Endothelial cell of umbilical vein (primary cell): ENCODE results near the gene SRGAP1. TPM values are rescaled to one million over a fixed set of nuclear protein-coding genes. Genes with fewer than 3 reads are reported as not detected.

Source experiments
- BruUV-seq: library from RNA; stranded (reverse); fragments of 400-500 nt; replicated peaks from 2 replicates; lab custom pipeline; 2021; lab: Mats Ljungman, UMichigan
- CTCF ChIA-PET: fragments of 300-600, 350-600 bp; sonication (Branson Sonifier 250); formaldehyde crosslinking; loops from one replicate; lab custom pipeline; 2021; ENCODE audit warnings: antibody characterized with exemption, inconsistent platforms; lab: Charles Lee
- POLR2A ChIA-PET: fragments of 300-600, 350-600 bp; sonication (Branson Sonifier 250); formaldehyde crosslinking; loops from one replicate; lab custom pipeline; 2021; ENCODE audit warnings: antibody characterized with exemption, inconsistent platforms; lab: Charles Lee
- DNase-seq: peaks from one replicate; pipeline ENCODE4 v3.0.0-alpha.2; 2011; ENCODE audit warnings: low read depth, low spot score
- FAIRE-seq: peaks from 2 replicates; lab custom pipeline; 2011; peaks lifted over from hg19 to GRCh38; lab: Jason Lieb, UNC
- H2AFZ ChIP-seq: 2 replicates; pipeline ENCODE4 v1.6.0; 2012; ENCODE audit warnings: low read depth, low read length, control low read depth, inconsistent platforms
- H3K27ac ChIP-seq: 2 replicates; pipeline ENCODE4 v1.5.1; 2011; ENCODE audit warnings: low read depth, mild to moderate bottlenecking, control low read depth, low read length, moderate library complexity; ENCODE audit not compliant: insufficient read depth
- H3K27me3 ChIP-seq, 2 experiments: 2 replicates each; pipeline versions ENCODE4 v1.6.0 to v1.6.1; 2011; ENCODE audit warnings: low read length in 2 of 2, mixed read lengths in 1 of 2; ENCODE audit not compliant: control insufficient read depth in 2 of 2, insufficient read depth in 2 of 2
- H3K36me3 ChIP-seq, 2 experiments: 2 replicates in 1 of 2; 3 replicates in 1 of 2; pipeline ENCODE4 v1.5.1; 2011; ENCODE audit warnings: low read length in 2 of 2, mild to moderate bottlenecking in 1 of 2, moderate library complexity in 1 of 2; ENCODE audit not compliant: control insufficient read depth in 2 of 2, insufficient read depth in 2 of 2; ENCODE audit errors: extremely low read depth in 1 of 2
- H3K4me1 ChIP-seq: 3 replicates; pipeline ENCODE4 v1.5.1; 2011; ENCODE audit warnings: mild to moderate bottlenecking, low read length; ENCODE audit not compliant: control insufficient read depth, insufficient read depth; ENCODE audit errors: extremely low read depth
- H3K4me2 ChIP-seq: 2 replicates; pipeline ENCODE4 v1.6.1; 2011; ENCODE audit warnings: low read length, control low read depth, mixed read lengths; ENCODE audit not compliant: insufficient read depth
- H3K4me3 ChIP-seq, 3 experiments: fragments of 200-600 bp in 1 of 3; sonication (generic), shearing (Covaris generic) in 1 of 3; replicated peaks in 1 of 3; 2 replicates each; pipeline ENCODE4 v1.5.1; 2011 to 2016; ENCODE audit warnings: control low read depth in 3 of 3, low read length in 3 of 3, mild to moderate bottlenecking in 2 of 3, inconsistent platforms in 1 of 3, low read depth in 1 of 3, moderate library complexity in 1 of 3; ENCODE audit not compliant: insufficient read depth in 1 of 3
- H3K79me2 ChIP-seq: 2 replicates; pipeline ENCODE4 v1.6.0; 2012; ENCODE audit warnings: low read length, inconsistent platforms; ENCODE audit not compliant: control insufficient read depth, insufficient read depth
- H3K9ac ChIP-seq: replicated peaks from 2 replicates; pipeline ENCODE3; 2011; ENCODE audit warnings: low read length, control low read depth; ENCODE audit not compliant: insufficient read depth; ENCODE audit errors: extremely low read depth
- H3K9me1 ChIP-seq: replicated peaks from 3 replicates; pipeline ENCODE4 v1.6.0; 2011; ENCODE audit warnings: mild to moderate bottlenecking, low read length; ENCODE audit not compliant: control insufficient read depth, insufficient read depth; ENCODE audit errors: extremely low read depth
- H3K9me3 ChIP-seq: replicated peaks from 2 replicates; pipeline ENCODE4 v1.5.1; 2012; ENCODE audit warnings: low read length, inconsistent platforms; ENCODE audit not compliant: control insufficient read depth, insufficient read depth
- H4K20me1 ChIP-seq: replicated peaks from 2 replicates; pipeline ENCODE3; 2011; ENCODE audit warnings: mild to moderate bottlenecking, low read length; ENCODE audit not compliant: control insufficient read depth, insufficient read depth; ENCODE audit errors: extremely low read depth
- EZH2 ChIP-seq: IDR thresholded peaks from 2 replicates; pipeline ENCODE4 v1.6.1; 2012; ENCODE audit warnings: borderline replicate concordance, low read depth, mild to moderate bottlenecking, moderate library complexity, low read length, inconsistent platforms; ENCODE audit not compliant: severe bottlenecking
- FOS ChIP-seq: IDR thresholded peaks from 2 replicates; pipeline ENCODE4 v1.6.1; 2011; ENCODE audit warnings: mild to moderate bottlenecking, low read length, moderate library complexity, borderline replicate concordance; ENCODE audit not compliant: insufficient read depth
- GATA2 ChIP-seq: IDR thresholded peaks from 2 replicates; pipeline ENCODE4 v1.7.0; 2011; ENCODE audit warnings: low read depth, mild to moderate bottlenecking, moderate library complexity, mixed read lengths, low read length; ENCODE audit not compliant: insufficient read length, insufficient read depth
- JUN ChIP-seq: IDR thresholded peaks from 2 replicates; pipeline ENCODE4 v1.6.1; 2011; ENCODE audit warnings: borderline replicate concordance, low read depth; ENCODE audit not compliant: insufficient read length, insufficient read depth
- MYC ChIP-seq: IDR thresholded peaks from one replicate; pipeline ENCODE4 v1.6.1; 2011; ENCODE audit warnings: mild to moderate bottlenecking, low read depth, low read length
- POLR2A ChIP-seq: IDR thresholded peaks from 2 replicates; pipeline ENCODE4 v1.6.1; 2012; ENCODE audit warnings: low read depth, mild to moderate bottlenecking, control low read depth, low read length
- POLR2AphosphoS5 ChIP-seq: IDR thresholded peaks from 2 replicates; pipeline ENCODE4 v1.6.1; 2012; ENCODE audit warnings: low read depth, mild to moderate bottlenecking, control low read depth, low read length, moderate library complexity; ENCODE audit not compliant: insufficient read depth
- dilution Hi-C: fragments of 300-500 bp; cut with MboI; formaldehyde crosslinking; loops from one replicate; pipeline ENCODE4 v1.15.0; 2019; ENCODE audit warnings: low sequenced_read_pairs; ENCODE audit not compliant: extremely low pct_ligation_motif_present
- intact Hi-C: fragments of 100-400 bp; cut with micrococcal nuclease; formaldehyde crosslinking; loops from one replicate; pipeline ENCODE4 v1.10.0; 2022
- polyA plus RNA-seq, 4 experiments: library from polyadenylated mRNA; depleted of rRNA in 3 of 4; stranded (reverse) in 3 of 4; unstranded in 1 of 4; fragments of >200 nt; gene quantifications; 2 replicates each; pipeline versions ENCODE4 v1.2.1 to v1.2.3, GENCODE V29; 2011 to 2012; ENCODE audit warnings: missing spikeins in 1 of 4
- total RNA-seq: library from RNA; stranded (reverse); gene quantifications from 2 replicates; pipeline ENCODE4 v1.2.3, GENCODE V29; 2021
- TF ChIP-seq, protein P1 (sequence below): IDR thresholded peaks from 2 replicates; pipeline ENCODE4 v1.6.1; 2011; ENCODE audit not compliant: insufficient read depth, insufficient read length
- TF ChIP-seq, protein P2 (sequence below), 2 donors: IDR thresholded peaks; 1 replicate in 1 of 2; 2 replicates in 1 of 2; pipeline ENCODE4 v1.5.1; 2011; ENCODE audit warnings: low read length in 2 of 2, mild to moderate bottlenecking in 2 of 2, moderate library complexity in 2 of 2, control low read depth in 1 of 2, inconsistent platforms in 1 of 2, low read depth in 1 of 2; ENCODE audit not compliant: insufficient read depth in 1 of 2; ENCODE audit errors: extremely low read depth in 1 of 2

Gene SRGAP1
- total and polyA plus RNA-seq, 2 donors (not counting 3 experiments of a cell fraction or from before 2014, with no cell fraction given): 4.9 to 16.3 TPM

DNA sequence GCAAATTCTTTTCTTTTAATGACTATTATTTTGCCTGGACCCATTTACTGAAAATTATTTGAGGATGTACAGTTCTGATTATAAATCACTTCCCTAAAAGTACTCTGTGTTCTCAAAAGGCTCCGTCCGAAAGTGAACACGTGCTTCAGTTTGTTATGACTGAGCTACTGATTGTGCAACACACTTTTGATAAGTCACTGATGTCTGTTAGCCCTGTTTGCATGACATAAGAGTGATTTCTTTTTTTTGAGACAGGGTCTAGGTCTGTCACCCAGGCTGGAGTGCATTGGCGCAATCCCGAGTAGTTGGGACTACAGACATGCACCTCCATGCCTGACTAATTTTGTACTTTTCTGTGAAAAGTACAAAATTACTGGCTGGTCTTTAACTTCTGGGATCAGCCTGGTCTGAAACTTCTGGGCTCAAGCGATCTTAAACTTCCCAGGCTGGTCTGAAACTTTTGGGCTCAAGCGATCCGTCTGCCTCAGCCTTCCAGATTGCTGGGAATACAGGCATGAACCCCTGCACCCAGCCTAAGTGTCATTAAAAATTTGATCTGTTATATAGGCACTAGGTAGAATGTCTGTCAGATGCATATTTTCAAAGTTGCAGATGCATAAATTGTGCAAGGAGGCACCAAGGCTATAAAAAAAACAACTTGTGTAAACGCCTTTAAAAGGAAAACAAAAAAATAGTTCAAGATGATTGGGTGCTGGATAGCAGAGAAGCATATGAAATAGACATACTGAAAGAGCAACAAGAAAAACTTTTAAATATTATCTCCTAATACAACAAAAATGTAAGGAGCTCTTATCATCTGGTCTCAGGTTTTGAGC, 111.5 kb downstream of the SRGAP1 start:
- Histone ChIP-seq H3K36me3 (no peaks in the 10 kb centered on the region), H3K9me3 (no peaks in the 10 kb centered on the region), H3K4me3 (no peak overlapping the region), H3K4me2 (no peak overlapping the region), H3K27me3 (no peaks in the 10 kb centered on the region), H3K9me1 (no peaks in the 10 kb centered on the region), H3K9ac (no peak overlapping the region), H3K27ac (no peak overlapping the region), H2AFZ (no peak overlapping the region), H3K4me1 (no peaks in the 10 kb centered on the region), H4K20me1 (no peaks in the 10 kb centered on the region), H3K79me2 (no peaks in the 10 kb centered on the region)
- DNase-seq (no peak), FAIRE-seq (no peak)
- dilution Hi-C loops: no loop called here
- BruUV-seq: no TSS peak
- intact Hi-C loops: no loop called here
- TF ChIP-seq GATA2 (no peak), EZH2 (no peak), MYC (no peak), FOS (no peak), POLR2A (no peak), POLR2AphosphoS5 (no peak), JUN (no peak)
- TF ChIP-seq, protein P1, sequence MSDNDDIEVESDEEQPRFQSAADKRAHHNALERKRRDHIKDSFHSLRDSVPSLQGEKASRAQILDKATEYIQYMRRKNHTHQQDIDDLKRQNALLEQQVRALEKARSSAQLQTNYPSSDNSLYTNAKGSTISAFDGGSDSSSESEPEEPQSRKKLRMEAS: no peak
- TF ChIP-seq, protein P2, sequence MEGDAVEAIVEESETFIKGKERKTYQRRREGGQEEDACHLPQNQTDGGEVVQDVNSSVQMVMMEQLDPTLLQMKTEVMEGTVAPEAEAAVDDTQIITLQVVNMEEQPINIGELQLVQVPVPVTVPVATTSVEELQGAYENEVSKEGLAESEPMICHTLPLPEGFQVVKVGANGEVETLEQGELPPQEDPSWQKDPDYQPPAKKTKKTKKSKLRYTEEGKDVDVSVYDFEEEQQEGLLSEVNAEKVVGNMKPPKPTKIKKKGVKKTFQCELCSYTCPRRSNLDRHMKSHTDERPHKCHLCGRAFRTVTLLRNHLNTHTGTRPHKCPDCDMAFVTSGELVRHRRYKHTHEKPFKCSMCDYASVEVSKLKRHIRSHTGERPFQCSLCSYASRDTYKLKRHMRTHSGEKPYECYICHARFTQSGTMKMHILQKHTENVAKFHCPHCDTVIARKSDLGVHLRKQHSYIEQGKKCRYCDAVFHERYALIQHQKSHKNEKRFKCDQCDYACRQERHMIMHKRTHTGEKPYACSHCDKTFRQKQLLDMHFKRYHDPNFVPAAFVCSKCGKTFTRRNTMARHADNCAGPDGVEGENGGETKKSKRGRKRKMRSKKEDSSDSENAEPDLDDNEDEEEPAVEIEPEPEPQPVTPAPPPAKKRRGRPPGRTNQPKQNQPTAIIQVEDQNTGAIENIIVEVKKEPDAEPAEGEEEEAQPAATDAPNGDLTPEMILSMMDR (IDR thresholded peaks at IDR 0.05; ENCODE audit: extremely low read depth in 1 of 2, insufficient read depth in 1 of 2, low read depth in 1 of 2, low read length in 2 of 2): no peak
- ChIA-PET CTCF (interaction anchor here (0.6 to 1.4 kb wide), 4 partner anchors 10 to 301 kb away, joined by 3 to 4 read pairs (median 4); no protein-coding TSS in a partner anchor), POLR2A (no interaction called here)
